Mucosa of descending colon (tissue), 3 donors: ENCODE measurements around the gene RNF168. TPM values are rescaled to one million over a fixed set of nuclear protein-coding genes. Genes with fewer than 3 reads are reported as not detected.
"Not testable (repeated sequence)": the region's sequence is repeated elsewhere in the genome, so short reads cannot be mapped to it uniquely, and the experiment has no call there.

Experiments used
- ATAC-seq: fragments of 200-7000 bp; cut with Tn5 transposase; one replicate; pipeline ENCODE4 v1.9.1; 2020; ENCODE audit warnings: mild to moderate bottlenecking, moderate library complexity
- DNase-seq, 3 donors: peaks; one replicate each; pipeline ENCODE4 v3.0.0-alpha.2; 2020
- H3K36me3 ChIP-seq: fragments of 200-600 bp; one replicate; pipeline ENCODE4 v1.8.0; 2021; ENCODE audit warnings: low read depth, mild to moderate bottlenecking
- H3K4me1 ChIP-seq: fragments of 200-600 bp; one replicate; pipeline ENCODE4 v1.8.0; 2021; ENCODE audit warnings: low read depth, mild to moderate bottlenecking
- H3K4me3 ChIP-seq: fragments of 200-600 bp; one replicate; pipeline ENCODE4 v1.8.0; 2021; ENCODE audit warnings: mild to moderate bottlenecking
- H3K9me3 ChIP-seq: fragments of 200-600 bp; one replicate; pipeline ENCODE4 v1.8.0; 2021; ENCODE audit warnings: mild to moderate bottlenecking
- intact Hi-C, 2 donors: fragments of 100-400 bp; cut with DNase I in 1 of 2; cut with micrococcal nuclease in 1 of 2; formaldehyde crosslinking; loops; one replicate each; pipeline versions ENCODE4 v1.11.0 to v1.11.1; 2022; cut with DNase I, micrococcal nuclease
- total RNA-seq, 3 donors: library from RNA; stranded (reverse); fragmentation: NEBNext Ultra II Directional in 2 of 3; extraction: Animal tissue kit (Norgen Biotek cat#: 25700) in 2 of 3; gene quantifications; one replicate each; pipeline versions ENCODE4 v1.2.1 to v1.2.4, GENCODE V29; 2021 to 2023
- TF ChIP-seq, protein P1 (sequence below): fragments of 200-600 bp; IDR thresholded peaks from one replicate; pipeline ENCODE4 v1.8.0; 2022; ENCODE audit warnings: antibody characterized with exemption, mild to moderate bottlenecking
- donor health status: DM: no; HTN: no; CAD: no; lungs with moderate emphysema.
- donor health status: DM: no; HTN: no; CAD: no.
- donor health status: DM: no; HTN: yes; CAD: no.

Gene RNF168
- total RNA-seq, 3 donors from 2014 or later: 23.7 to 29.2 (median 24.9) TPM

DNA sequence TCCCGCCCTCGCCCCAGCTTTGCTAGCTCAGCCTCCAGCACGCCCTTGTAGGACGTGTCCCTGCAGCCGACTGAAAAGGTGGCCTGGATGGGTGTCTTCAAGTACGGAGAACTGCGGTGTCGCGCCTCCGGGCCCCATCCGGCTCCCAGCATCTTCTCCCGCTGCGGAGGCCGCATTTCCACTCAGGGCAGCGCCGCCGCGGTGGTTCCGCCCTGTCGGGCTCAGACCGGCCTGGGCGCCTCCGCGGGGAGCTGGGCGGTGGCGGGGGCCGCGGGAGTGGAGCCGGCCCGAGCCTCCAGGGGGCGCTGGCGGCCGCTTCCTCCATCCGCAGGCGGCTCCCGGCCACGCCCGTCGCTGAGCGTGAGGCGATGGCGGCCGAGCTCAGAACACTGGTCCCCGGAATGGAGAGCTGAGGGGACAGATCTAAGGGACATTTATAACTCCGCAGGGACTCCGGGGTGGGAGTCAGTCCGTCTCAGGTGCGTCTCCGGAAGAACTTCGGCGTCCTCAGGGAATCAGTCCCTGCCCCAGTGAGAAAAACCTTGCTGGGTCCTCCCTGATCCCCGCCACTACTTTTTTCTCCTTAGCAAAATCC, 25.2 kb upstream of the RNF168 start:
- intact Hi-C loops: no loop called here
- ATAC-seq (peak; percentile 95), DNase-seq (peak; percentile 80 to 84 (median 82))
- no peak overlapping the region for H3K4me3 ChIP-seq
- TF ChIP-seq, protein P1, sequence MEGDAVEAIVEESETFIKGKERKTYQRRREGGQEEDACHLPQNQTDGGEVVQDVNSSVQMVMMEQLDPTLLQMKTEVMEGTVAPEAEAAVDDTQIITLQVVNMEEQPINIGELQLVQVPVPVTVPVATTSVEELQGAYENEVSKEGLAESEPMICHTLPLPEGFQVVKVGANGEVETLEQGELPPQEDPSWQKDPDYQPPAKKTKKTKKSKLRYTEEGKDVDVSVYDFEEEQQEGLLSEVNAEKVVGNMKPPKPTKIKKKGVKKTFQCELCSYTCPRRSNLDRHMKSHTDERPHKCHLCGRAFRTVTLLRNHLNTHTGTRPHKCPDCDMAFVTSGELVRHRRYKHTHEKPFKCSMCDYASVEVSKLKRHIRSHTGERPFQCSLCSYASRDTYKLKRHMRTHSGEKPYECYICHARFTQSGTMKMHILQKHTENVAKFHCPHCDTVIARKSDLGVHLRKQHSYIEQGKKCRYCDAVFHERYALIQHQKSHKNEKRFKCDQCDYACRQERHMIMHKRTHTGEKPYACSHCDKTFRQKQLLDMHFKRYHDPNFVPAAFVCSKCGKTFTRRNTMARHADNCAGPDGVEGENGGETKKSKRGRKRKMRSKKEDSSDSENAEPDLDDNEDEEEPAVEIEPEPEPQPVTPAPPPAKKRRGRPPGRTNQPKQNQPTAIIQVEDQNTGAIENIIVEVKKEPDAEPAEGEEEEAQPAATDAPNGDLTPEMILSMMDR: peak; percentile 65
- no peaks in the 10 kb centered on the region for H3K4me1 ChIP-seq
- no peaks in the 10 kb centered on the region for H3K9me3 ChIP-seq
- no peaks in the 10 kb centered on the region for H3K36me3 ChIP-seq

GRCh38 chr3:196525141-196525540, 21.6 kb upstream of the RNF168 start:
- DNase-seq: no peak
- Histone ChIP-seq H3K36me3 (no peaks in the 10 kb centered on the region), H3K4me3 (no peak overlapping the region), H3K9me3 (peaks cover 17% of the 10 kb centered on the region), H3K4me1 (no peaks in the 10 kb centered on the region)
- intact Hi-C loops: no loop called here
- TF ChIP-seq, protein P1: no peak
- ATAC-seq: no peak

DNA sequence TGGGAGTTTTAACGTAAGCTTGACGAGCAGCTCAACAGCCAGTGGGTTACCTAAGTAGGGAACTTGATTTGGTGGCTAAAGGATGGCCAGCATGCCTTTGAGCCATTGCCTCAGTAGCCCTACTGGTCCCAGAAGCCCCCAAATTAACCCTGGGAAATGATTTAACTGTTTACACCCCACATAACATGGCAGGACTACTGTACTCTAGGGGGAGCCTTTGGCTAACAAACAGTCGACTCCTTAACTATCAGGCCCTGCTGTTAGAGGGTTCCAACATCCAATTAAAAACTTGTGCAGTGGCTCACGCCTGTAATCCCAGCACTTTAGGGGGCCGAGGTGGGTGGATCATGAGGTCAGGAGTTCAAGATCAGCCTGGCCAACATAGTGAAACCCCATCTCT, 21.0 kb upstream of the RNF168 start:
- intact Hi-C loops: no loop called here
- Histone ChIP-seq H3K4me1 (no peaks in the 10 kb centered on the region), H3K4me3 (no peak overlapping the region), H3K36me3 (no peaks in the 10 kb centered on the region), H3K9me3 (peaks cover 23% of the 10 kb centered on the region)
- ATAC-seq: no peak
- TF ChIP-seq, protein P1: no peak
- no peak for DNase-seq

- ATAC-seq (no peak), DNase-seq (no peak)
- Histone ChIP-seq H3K36me3 (no peaks in the 10 kb centered on the region), H3K4me3 (no peak overlapping the region), H3K4me1 (no peaks in the 10 kb centered on the region), H3K9me3 (peaks cover 30% of the 10 kb centered on the region)
- intact Hi-C loops: no loop called here
- TF ChIP-seq, protein P1: no peak
Observed at GRCh38 chr3:196523841-196524240, 20.3 kb upstream of the RNF168 start.

DNA sequence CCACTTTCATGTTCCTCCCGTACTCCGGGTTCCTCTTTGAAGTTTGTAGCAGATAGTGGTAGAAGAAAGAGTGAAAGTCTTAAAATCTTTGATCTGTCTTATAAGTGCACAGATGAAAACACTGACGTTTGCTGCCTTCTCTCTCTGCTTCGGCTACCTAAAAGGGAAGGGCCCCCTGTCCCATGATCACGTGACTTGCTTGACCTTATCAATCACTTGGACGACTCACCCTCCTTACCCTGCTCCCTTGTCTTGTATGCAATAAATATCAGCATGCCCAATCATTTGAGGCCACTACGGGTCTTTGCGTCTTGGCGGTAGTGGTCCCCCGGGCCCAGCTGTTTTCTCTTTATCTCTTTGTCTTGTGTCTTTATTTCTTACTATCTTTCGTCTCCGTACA, 17.7 kb upstream of the RNF168 start:
- ATAC-seq, H3K4me1 ChIP-seq, H3K4me3 ChIP-seq, H3K36me3 ChIP-seq, DNase-seq, intact Hi-C loops: not testable (repeated sequence)
- H3K9me3 ChIP-seq: peaks cover 45% of the 10 kb centered on the region

- TF ChIP-seq, protein P1: no peak
- ATAC-seq (no peak), DNase-seq (peak in 1 of 3 donors; percentile 27)
- Histone ChIP-seq H3K9me3 (peaks cover 45% of the 10 kb centered on the region), H3K36me3 (no peaks in the 10 kb centered on the region), H3K4me3 (no peak overlapping the region), H3K4me1 (no peaks in the 10 kb centered on the region)
- intact Hi-C loops: loop anchor here in 1 of 2 donors (10.0 kb wide), 1 partner anchor 265 kb away; no protein-coding TSS in a partner anchor
Observed at GRCh38 chr3:196519718-196520082, 16.1 kb upstream of the RNF168 start.
